Effector CD8-positive, alpha-beta T cell (primary cell): Measurements from ENCODE around the gene TCP10L.
"Not testable (repeated sequence)": the region's sequence is repeated elsewhere in the genome, so short reads cannot be mapped to it uniquely, and the experiment has no call there.

Experiments
- DNase-seq: peaks from one replicate; lab custom pipeline; 2025; lab: John Stamatoyannopoulos, UW

TCP10L gene

DNA sequence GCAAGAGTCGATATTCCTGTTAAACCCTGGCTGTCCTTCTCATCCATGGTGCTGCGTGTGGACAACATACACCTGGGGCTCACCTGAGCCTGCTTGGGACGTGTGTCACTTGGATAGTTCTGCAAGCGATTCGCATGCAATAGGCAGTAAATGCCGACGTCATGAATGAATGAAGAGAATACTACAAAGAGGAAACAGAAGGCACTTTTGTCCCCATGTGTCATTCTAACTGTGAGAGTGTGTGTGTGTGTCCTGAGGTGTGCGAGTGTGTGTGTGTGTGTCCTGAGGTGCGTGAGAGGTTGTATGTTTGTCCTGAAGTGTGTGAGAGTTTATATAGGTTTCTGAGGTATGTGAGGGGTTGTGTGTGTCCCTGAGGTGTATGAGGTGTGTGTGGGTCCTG lies 647 bp upstream of the TCP10L start:
- DNase-seq: no peak

DNA sequence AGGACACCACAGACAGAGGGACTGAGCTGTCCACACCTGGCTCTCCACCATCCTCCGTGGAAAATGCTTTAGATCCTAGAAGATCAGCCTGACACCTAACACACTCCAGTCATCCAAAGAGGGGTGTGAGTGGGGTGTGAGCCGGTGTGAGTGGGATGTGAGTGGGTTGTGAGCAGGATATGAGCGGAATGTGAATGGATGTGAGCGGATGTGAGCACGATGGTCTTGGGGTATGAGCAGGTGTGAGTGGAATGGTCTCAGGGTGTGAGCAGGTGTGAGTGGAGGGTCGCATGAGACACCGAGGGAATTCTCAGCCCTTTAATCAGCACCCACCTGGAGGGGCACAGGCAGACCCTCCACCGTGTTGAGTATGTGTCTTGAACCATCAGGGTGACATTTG lies 851 bp downstream of the TCP10L start:
- DNase-seq: no peak

DNA sequence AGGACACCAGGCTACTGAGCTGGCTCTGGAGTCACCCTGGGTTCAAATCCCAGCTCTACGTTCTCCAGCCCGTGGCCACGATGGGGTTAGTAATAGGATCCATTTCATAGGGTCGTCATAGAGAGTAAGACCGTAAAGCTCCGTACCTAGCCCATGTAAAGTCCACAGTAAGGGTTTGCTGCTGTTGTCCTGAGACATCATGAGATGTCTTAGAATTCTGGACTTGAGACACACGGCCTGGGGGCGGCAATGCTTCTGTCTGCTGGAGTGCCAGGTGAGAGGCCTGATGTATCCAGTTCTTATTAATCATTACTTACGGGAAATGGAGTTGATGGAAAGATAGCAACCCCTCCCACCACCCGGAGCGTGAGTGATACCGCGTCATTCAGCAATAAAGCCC lies 3.6 kb downstream of the TCP10L start:
- DNase-seq: no peak

GRCh38 chr21:32580949-32581348 lies 4.4 kb downstream of the TCP10L start:
- DNase-seq: no peak

DNA sequence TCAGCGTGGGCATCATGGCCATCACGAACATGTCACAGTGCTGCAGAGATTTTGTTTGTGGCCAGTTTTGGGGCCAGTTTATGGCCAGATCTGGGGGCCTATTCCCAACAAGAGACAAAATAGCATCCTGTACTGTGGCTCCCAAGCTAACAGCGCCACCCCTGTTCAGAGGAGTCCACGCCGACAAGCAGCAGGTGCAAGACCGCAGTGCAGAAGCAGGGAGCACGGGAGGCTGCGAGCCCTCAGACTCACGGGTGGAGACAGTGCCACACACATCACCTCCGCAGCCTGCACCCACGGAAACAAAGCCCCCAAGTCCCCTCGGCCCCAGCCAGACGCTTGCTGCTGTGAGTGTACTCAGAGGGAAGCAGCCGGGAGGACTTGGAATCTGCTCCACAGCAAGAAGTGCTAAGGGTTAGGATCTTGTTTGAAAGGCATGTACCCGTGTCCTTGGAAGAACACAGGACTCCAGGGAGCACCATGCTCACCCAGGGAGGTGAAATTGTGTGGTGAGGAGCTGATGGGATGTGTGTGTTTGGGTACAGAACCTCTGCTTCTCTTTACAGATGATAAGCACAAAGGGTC lies 7.1 kb downstream of the TCP10L start:
- no peak for DNase-seq

GRCh38 chr21:32576011-32576410 lies 9.3 kb downstream of the TCP10L start:
- DNase-seq: no peak

DNA sequence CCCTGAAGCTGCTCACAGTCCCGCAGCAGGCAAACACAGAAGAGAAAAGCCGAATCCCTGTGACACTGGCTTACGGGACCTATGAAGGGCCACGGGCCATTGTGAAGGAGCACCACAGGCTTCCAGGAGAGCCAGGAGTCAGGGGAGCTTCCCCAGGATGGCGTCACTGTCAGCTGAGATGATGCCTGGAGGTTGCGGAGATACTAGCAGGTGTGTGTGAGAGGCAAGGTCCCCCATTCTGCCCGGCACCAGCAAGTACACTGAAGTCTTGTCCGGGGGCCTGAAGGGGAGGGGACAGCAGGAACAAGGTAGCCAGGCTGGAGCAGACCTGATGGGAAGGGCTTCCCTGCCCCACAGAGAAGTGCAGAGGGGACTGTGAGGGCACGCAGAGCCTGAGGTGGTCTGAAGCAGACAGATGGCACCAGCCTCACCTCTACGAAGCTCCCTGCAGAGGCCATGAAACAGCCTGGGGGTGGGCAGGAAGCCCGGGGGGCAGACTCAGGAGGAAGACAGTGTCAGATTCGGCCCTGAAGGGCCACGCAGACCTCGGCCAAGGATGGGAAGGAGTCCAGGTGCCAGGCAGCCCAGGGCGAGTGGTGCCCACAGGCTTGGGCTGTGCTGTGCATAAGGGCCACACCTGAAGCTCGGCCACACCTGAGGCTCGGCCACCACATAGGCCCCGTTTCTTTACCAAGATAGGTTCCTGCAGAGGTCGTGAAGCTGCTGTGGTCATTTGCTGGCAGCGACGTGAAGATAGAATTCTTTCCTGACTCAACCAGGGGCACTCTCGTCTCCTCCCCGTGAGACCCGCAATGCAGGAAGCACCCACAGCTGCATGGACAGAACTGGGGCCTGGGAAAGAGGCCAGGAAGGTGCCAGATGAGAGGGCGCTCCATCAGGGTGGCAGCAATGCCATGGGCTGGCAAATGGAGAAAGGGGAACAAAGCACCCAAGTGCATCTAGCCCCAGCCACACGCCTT lies 10.1 kb downstream of the TCP10L start:
- no peak for DNase-seq

GRCh38 chr21:32572574-32573420 lies 12.5 kb downstream of the TCP10L start:
- no peak for DNase-seq

GRCh38 chr21:32570456-32570855 lies 14.9 kb downstream of the TCP10L start:
- no peak for DNase-seq

- DNase-seq: peak; percentile 66
Observed at GRCh38 chr21:32569261-32570230, 15.8 kb downstream of the TCP10L start.

DNA sequence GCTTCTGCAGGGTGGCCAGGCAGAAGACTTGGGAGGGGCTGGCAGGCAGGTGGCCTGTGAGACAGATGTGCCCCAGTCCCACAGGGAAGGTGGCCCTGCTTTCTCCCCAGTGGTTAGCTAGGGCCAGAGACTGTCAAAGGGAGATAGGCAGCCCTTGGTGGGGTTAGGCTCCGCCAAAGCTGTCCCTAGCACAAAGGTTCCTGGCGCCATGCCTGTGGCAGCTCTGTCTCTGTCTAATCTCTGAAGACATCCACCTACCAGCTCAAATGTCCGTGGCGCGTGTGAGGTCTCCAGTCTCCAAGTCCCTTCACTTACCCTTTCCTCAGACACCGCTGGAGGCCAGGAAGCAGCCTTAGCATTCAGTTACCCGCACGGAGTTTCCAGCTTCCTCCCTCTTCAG lies 17.7 kb downstream of the TCP10L start:
- no peak for DNase-seq

GRCh38 chr21:32566741-32567389 lies 18.5 kb downstream of the TCP10L start:
- no peak for DNase-seq

DNA sequence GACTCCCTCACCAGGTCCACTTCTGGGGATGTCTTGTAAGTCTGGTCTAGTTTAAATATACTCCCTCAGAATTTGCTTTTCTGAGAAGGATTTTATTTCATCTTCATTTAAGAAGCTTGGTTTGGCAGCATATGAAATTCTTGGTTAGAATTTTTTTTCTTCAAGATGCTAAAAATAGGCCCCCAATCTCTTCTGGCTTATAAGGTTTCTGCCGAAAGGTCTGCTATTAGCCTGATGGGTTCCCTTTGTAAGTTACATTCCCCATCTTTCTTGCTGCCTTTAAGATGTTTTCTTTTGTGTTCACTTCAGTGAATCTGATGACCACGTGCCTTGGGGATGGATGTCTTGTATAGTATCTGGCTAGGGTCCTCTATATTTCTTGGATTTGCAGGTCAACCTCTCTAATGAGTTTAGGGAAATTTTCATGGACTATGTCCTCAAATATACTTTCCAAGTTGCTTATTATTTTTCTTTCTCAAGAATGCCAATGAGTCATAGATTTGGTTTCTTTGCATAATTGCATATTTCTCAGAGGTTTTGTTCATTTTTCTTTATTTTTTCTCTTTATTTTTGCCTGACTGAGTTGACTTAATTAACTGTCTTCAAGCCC lies 19.4 kb downstream of the TCP10L start:
- no peak for DNase-seq

GRCh38 chr21:32562915-32563314 lies 22.4 kb downstream of the TCP10L start:
- DNase-seq: no peak

DNA sequence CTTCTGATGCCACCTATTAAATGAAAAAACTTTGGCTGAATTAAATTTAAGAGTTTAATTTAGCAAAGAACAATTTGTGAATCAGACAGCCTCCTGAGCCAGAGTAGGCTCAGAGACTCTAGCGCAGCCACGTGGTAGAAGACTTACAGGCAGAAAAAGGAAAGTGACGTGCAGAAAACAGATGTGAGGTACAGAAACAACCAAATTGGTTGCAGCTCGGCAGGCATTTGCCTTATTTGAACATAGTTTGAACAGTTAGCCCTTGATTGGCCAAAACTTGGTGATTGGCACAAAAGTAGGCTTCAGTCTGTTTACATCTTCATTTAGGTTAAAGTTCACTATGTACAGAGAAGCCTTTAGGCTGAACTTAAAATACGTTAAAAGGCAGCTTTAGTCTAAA lies 22.9 kb downstream of the TCP10L start:
- DNase-seq: no peak

DNA sequence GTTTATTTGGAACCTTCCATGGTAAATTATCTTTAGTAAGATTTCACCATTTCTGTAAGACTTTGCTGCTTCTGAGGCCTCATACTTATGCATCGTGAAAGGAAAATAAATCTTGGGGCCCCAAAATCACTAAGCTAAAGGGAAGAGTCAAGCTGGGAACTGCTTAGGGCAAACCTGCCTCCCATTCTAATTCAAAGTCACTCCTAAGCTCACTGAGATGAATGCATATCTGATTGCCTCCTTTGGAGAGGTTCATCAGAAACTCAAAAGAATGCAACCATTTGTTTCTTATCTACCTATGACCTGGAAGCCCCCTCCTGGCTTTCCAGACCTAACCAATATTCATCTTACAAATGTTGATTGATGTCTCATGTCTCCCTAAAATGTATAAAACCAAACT lies 23.8 kb downstream of the TCP10L start:
- DNase-seq: not testable (repeated sequence)

GRCh38 chr21:32560896-32561295 lies 24.4 kb downstream of the TCP10L start:
- DNase-seq: no peak

GRCh38 chr21:32559006-32559610 lies 26.2 kb downstream of the TCP10L start:
- DNase-seq: no peak

GRCh38 chr21:32558106-32558505 lies 27.2 kb downstream of the TCP10L start:
- DNase-seq: no peak
